ENCODE measurements around the gene NUP88. TPM values are rescaled to one million over a fixed set of nuclear protein-coding genes. Genes with fewer than 3 reads are reported as not detected.

NUP88 gene
- total RNA-seq, 1 donor from 2014 or later, result 37.3 TPM

GRCh38 chr17:5418858-5419355 is 555 bp downstream of the NUP88 start:
- peaks cover 67% of the 10 kb centered on the region for H3K4me1 ChIP-seq
- no peak for DNase-seq
- TF ChIP-seq CTCF (IDR thresholded peaks at IDR 0.05; ENCODE audit: borderline replicate concordance), result no peak
- H3K9me3 ChIP-seq (replicated peaks), result no peaks in the 10 kb centered on the region
- H3K4me3 ChIP-seq, result peak overlapping the region; percentile 96
- peaks cover 64% of the 10 kb centered on the region for H3K36me3 ChIP-seq
- no peaks in the 10 kb centered on the region for H3K27me3 ChIP-seq (ENCODE audit: low read depth)
- peak overlapping the region; percentile 90 for H3K27ac ChIP-seq (replicated peaks)
- intact Hi-C loops (cut with micrococcal nuclease), result no loop called here

DNA sequence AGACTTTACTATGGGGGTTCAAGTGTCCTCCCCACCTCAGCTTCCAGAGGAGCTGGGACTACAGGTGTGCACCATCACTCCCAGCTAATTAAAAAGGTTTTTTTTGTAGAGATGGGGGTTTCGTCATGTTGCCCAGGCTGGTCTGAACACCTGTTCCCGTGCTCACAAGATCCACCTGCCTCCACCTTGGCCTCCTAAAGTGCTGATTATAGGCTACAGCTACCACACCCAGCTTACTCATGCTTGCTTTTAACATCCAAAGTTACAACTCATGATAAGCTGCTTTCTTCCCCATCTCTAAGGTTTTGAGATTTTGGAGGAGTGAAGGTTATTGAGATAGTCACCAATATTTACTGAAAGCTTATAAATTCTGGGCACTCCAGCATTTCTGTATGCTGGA is 2.6 kb downstream of the NUP88 start:
- intact Hi-C loops (cut with micrococcal nuclease), result no loop called here
- no peak for TF ChIP-seq CTCF (IDR thresholded peaks at IDR 0.05; ENCODE audit: borderline replicate concordance)
- DNase-seq, result no peak
- Histone ChIP-seq H3K36me3 (peaks cover 64% of the 10 kb centered on the region), H3K4me3 (no peak overlapping the region), H3K9me3 (replicated peaks) (no peaks in the 10 kb centered on the region), H3K4me1 (peaks cover 55% of the 10 kb centered on the region), H3K27me3 (ENCODE audit: low read depth) (no peaks in the 10 kb centered on the region), H3K27ac (replicated peaks) (no peak overlapping the region)

DNA sequence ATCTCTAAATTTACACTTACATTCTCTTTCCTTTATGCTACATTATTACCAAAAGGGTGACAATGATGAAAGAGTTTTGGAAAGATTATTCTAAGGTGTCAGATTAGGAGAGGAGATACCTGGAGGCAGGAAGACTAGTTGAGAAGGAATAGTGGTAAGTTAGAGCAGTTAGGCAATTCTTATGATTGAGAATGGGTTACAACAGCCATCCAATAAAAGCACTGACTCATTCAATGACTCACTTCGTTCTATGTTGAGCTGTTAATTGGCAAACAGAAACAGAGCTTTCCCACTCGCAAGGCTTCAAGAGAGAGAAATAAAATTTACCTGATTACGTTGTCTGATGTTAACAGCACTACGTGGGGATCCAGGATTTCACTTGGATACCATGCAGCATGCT is 5.8 kb downstream of the NUP88 start:
- Histone ChIP-seq H3K27ac (replicated peaks) (no peak overlapping the region), H3K4me1 (peaks cover 26% of the 10 kb centered on the region)

GRCh38 chr17:5410594-5411272 is 8.7 kb downstream of the NUP88 start:
- H3K27me3 ChIP-seq (ENCODE audit: low read depth), result no peaks in the 10 kb centered on the region
- no peak overlapping the region for H3K4me3 ChIP-seq
- intact Hi-C loops (cut with micrococcal nuclease), result no loop called here
- DNase-seq, result no peak
- H3K36me3 ChIP-seq, result peaks cover 97% of the 10 kb centered on the region
- TF ChIP-seq CTCF (IDR thresholded peaks at IDR 0.05; ENCODE audit: borderline replicate concordance), result no peak
- H3K9me3 ChIP-seq (replicated peaks), result no peaks in the 10 kb centered on the region
- no peak overlapping the region for H3K27ac ChIP-seq (replicated peaks)
- no peaks in the 10 kb centered on the region for H3K4me1 ChIP-seq

More for the DNA sequence above, 5.8 kb downstream of the NUP88 start:
- Histone ChIP-seq H3K36me3 (peaks cover 85% of the 10 kb centered on the region), H3K9me3 (replicated peaks) (no peaks in the 10 kb centered on the region), H3K27me3 (ENCODE audit: low read depth) (no peaks in the 10 kb centered on the region), H3K4me3 (no peak overlapping the region)
- DNase-seq, result no peak
- TF ChIP-seq CTCF (IDR thresholded peaks at IDR 0.05; ENCODE audit: borderline replicate concordance), result no peak
- intact Hi-C loops (cut with micrococcal nuclease), result no loop called here

GRCh38 chr17:5408186-5408585 is 11.3 kb downstream of the NUP88 start:
- Histone ChIP-seq H3K4me3 (no peak overlapping the region), H3K4me1 (no peaks in the 10 kb centered on the region), H3K27ac (replicated peaks) (no peak overlapping the region), H3K36me3 (peaks cover 97% of the 10 kb centered on the region), H3K27me3 (ENCODE audit: low read depth) (no peaks in the 10 kb centered on the region), H3K9me3 (replicated peaks) (no peaks in the 10 kb centered on the region)
- no peak for DNase-seq
- TF ChIP-seq CTCF (IDR thresholded peaks at IDR 0.05; ENCODE audit: borderline replicate concordance), result no peak
- intact Hi-C loops (cut with micrococcal nuclease), result no loop called here

All from left ventricle myocardium inferior (tissue), 1 donor.